ENCODE results near the gene APBB2.
A peak's percentile ranks its signal among the peaks of the same experiment; 100 is the strongest.
"Not testable (repeated sequence)": the region's sequence is repeated elsewhere in the genome, so short reads cannot be mapped to it uniquely, and the experiment has no call there.

The APBB2 gene

DNA sequence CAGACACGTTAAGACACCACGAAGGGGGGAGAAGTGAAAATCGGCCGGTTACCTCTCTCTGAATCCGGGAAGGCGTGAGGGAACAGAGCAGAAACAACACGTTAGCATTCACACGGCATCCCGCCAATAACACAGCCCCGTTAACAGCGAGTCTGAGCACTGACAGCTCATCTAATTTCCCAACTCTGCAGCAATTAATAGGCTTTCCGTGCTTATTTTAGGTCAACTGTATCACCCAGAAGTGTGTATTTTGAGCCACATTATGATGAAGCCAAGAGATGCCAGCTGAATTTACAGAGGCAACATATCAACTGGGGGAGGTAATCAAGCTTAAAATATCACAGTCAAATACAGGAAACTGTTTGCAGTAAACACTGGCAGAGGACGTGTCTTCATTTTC lies 372.0 kb downstream of the APBB2 start:
- DNase-seq: no peak

DNA sequence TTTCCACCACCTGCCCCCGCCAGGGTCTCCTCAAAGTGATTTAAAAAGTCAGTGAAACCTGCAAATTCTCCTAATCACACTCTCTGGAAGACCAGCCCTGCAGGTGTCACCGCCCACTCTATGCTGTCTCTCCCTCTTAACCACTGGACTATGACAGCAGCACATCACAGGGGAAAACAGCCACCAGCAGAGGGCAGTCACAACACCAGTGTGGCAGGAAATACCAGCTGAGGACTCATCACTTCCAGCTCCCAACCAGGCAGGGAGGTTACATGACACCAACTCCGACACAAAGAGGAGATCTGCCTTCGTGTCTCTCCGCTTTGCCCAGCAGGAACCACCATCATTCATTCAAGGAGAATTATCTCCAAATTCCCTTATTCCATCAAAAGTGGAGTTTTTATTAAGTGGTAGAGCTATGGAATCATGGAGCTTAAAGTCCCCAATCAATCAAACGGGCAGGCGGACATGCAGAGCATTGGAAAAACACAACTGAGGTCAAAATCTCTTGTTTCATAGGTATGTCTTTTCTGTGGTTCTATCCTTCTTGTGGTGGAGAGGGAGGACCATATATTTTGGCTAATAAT lies 373.3 kb downstream of the APBB2 start:
- DNase-seq: peak; percentile 58 to 71

DNA sequence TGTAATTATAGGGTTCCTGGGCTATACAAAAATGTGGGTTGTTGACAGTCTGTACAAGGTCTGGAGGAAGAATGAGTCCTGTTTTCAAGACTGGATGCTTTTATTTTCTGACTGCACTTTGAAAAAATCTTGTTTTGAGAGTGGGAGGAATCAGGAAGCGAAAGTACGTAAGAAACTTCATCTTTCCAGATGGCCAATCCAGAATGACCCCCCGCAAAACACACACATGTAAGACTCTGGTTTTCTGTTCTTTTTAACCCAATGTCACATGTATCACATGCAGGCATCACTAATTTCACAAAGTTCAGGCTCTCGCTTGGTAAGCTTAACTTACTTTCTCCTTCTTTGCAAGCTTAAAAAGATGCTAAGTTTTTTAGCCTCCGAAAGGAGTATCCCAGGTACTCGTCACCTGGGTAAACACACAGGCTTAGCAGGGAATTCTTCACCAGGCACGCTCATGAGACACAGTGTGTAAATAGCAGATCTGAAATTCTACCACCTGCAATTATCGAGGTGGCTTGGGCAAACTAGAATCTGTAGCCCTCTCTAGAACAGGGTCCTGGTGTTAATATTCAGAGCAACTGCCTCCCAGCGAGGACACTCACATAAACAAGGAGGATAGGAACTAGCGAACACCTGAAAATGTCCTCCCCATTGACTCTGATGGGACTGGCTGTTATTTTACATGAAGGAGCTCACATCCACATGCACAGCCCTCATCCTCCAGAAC lies 373.9 kb downstream of the APBB2 start:
- no peak for DNase-seq

DNA sequence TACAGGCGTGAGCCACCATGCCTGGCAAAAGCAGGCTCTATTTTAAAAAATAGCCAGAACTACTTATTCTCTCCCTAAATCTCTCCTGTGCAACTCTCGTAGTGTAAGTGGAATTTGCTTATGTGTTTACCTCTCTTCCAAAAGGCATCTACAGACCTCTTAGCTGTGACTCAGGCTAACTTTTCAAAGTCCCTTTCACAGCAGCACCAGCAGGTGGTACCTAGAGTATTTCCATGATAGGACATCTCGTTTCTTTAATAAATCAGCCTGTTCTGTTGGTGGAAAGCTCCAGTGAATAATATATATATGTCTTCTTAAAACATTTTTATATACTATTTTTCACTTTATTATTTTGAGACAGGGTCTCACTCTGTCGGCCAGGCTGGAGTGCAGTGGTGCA lies 375.6 kb downstream of the APBB2 start:
- no peak for DNase-seq

DNA sequence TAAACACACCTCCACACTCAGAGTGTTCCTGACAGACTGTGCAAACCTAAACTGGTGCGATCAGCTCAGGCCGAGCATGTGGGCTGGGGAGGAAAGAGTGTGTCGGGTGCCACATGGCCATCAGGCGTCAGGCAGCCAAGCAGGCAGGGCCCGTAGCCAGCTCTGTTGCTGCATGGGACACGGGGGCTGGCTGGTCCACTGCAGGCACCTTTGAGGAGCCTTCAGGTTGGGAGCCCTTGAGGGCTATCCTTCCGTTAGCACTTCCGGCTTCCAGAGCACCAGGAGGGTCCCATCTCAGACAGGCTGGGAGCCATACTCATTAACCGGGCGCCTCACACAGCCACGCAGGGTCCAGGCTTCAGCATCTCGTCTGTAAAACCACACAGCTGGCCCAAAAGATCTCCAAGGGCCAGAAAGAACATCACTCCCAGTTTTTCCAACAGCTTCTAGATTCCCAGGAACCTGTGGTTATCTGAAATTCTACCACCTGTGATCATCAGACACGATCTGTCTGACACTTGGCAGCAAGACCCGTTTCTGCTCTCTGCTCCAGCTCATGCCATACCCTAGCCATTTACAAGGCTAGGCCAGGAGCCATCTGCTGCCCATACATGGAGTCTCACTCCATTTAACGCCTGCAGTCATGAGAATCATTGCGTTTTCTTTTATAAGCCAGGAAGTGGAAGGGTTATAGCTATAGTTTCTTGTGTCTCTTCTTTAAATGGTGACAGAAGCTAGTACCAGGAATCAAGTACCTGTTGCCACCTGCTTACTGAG lies 377.1 kb downstream of the APBB2 start:
- no peak for DNase-seq

GRCh38 chr4:40833212-40833611 lies 381.1 kb downstream of the APBB2 start:
- DNase-seq: no peak

DNA sequence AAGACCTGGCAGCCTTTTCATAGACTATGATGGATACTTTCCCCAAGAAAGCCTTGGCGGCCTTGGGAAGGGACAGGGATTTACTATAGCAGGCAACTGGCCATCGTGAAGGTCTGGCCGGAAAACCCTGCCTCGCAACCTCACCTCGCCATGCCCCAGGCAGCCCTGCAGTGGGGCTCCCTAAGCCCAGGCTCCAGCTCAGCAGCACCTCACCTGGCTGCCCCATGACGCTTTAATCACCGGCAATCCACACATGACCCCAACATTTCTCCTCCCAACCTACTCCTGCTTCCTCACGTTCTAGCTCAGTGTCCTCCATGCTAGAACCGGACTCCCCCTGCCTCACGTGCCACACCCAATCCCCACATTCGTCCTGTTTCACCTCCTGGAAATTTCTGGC lies 382.2 kb downstream of the APBB2 start:
- no peak for DNase-seq

GRCh38 chr4:40831146-40831907 lies 383.0 kb downstream of the APBB2 start:
- DNase-seq: no peak

GRCh38 chr4:40829586-40829985 lies 384.8 kb downstream of the APBB2 start:
- DNase-seq: no peak

DNA sequence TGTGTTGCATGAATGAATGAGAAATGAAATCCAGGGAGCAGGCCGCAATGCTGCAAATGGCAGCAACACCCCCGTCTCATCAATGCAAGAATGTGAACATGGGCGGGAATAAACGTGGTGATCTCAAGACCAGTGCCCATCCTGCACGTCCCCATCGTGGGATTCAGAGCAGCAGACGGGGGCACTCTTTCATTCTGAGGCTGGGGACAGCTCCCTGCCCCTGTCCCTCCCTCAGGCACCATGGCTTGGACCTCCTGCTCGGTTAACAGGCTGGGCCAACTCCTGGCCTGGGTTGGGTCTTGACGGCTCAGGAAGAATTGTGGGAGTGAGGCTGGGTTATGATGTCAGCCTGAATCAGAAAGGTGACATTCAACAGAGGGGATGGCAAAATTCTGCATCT lies 385.7 kb downstream of the APBB2 start:
- DNase-seq: no peak

GRCh38 chr4:40827758-40828157 lies 386.6 kb downstream of the APBB2 start:
- no peak for DNase-seq

DNA sequence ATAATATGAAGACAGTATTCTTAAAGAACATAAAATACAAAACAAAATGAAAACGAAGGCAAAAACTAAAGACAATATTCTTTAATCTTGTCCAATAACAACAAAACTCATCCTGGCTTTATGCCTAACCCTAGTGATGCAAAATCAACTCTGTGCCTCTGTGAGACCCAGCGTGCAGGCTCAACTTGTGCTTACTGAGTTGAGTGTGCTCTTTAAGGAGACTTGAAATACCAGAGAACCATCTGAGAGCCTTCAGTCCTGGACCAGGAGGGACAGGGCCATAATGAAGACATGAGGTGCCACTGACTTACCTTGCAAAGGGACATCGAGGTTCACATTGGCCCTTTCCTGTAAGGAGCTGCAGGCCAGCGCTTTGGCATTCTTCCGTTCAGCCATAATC lies 387.5 kb downstream of the APBB2 start:
- no peak for DNase-seq

DNA sequence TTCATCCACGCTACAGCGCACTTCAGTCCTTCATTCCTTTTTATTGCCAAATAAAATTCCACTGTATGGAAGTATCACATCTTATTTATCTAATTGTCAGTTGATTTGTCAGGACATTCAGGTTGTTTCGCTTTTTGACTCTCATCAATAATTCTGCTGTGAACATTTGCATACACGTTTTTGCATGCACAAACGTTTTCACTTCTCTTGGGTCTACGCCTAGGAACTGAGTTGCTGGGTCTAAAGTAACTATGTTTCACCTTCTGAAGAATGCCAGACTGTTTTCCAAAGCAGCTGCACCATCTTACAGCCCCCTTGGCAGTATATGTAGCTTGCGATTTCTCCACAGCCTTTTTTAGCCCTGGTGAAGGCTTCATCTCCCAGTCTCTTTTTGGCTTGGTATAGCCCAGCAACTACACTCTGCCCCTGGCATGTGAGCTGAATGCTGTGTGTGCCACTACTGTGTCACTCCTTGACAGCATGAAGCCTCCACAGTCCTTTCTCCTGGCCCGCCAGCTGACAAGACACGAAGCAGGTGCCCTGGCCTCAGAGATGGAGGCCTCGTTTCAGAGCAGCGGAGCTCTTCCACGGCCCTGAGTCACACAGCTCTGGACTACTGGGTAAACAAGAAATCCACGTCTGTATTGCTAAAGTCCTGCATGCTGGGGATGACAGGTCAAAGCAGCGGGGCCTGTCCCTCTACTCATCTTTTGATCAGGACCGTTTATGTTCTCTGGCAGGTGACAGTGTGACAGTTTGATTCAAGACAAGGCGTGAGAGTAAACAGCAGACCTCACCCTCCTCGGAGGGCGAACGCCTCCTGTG lies 389.1 kb downstream of the APBB2 start:
- DNase-seq: no peak

- no peak for DNase-seq
Observed at GRCh38 chr4:40822420-40823166, 391.7 kb downstream of the APBB2 start.

- DNase-seq: no peak
Observed at GRCh38 chr4:40820101-40820500, 394.2 kb downstream of the APBB2 start.

DNA sequence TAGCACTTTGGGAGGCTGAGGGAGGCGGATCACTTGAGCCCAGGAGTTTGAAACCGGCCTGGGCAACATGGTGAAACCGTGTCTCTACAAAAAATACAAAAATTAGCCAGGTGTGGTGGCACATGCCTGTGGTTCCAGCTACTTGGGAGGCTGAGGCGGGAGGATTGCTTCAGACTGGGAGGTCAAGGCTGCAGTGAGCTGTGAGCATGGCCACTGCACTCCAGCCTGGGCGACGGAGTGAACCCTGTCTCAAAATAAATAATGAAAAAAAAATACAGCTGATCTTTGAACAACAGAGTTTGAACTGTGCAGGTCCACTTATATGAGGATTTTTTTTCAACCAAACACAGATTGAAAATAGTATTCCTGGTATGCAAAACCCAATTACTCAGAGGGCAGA lies 397.2 kb downstream of the APBB2 start:
- DNase-seq: not testable (repeated sequence)

- no peak for DNase-seq
Observed at GRCh38 chr4:40812856-40813255, 401.5 kb downstream of the APBB2 start.

DNA sequence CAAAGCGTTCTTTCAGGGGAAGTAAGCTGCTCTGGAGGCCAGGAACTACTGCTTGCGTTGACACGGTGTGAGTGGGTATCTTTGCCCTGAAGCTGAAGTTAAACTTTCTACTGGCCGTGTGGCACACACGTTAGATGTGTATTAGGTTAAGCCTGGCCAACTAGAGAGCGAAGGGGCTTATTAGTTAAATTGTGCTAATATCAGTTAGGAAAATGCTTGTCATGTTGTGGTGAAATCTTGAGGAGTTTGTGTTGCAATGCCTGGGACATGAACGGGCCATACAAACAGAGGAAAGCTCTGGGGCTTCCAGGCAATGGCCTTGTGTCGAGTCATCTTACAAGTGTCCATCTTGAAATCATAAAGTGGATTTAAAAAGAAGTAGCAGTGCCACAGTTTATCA lies 402.0 kb downstream of the APBB2 start:
- DNase-seq: peak in 1 of 2 donors; percentile 44

DNA sequence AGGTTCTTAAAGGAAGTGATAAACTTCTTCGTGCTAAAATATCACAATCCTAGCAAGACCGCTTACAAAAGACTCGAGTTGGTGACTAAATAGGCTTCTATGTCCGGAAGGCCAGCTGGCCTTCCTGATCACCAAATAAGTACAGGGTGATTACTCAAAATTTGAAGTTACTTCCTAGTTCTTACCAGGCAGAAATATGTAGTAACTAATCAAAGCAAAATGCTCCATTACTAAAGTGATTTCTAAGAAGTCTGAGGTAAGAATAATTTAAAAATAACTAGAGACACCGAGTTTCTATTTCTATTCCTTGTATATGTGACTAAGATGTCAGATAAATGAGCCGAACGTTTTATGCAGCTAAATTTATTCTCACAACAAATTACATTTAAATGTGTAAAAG lies 402.4 kb downstream of the APBB2 start:
- DNase-seq: peak in 1 of 2 donors; percentile 44

DNA sequence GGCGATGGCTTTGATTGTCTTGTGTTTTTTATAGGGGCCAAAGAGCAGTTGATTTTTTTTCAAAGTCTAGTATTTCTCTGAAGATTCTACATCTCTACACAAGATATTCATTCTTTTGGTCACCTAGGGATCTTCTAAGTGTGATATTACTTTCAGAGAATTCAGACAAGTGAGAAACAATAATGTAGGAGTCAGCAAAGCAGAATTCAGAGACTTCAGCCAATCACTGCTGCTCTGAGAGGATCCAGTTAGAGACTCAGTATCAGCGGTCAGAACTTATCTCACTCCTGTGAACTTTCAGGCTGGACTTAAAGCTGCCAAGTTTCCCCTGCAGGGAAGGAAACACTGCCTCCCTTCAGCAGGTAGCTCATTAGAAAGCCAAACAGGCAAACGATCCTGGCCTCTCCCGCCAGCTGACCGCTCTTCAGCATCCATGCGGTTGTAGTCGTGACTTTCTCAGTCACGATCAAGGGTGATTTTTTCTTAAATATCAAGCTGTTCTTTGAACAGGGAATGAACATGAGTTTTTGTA lies 405.4 kb downstream of the APBB2 start:
- no peak for DNase-seq

DNA sequence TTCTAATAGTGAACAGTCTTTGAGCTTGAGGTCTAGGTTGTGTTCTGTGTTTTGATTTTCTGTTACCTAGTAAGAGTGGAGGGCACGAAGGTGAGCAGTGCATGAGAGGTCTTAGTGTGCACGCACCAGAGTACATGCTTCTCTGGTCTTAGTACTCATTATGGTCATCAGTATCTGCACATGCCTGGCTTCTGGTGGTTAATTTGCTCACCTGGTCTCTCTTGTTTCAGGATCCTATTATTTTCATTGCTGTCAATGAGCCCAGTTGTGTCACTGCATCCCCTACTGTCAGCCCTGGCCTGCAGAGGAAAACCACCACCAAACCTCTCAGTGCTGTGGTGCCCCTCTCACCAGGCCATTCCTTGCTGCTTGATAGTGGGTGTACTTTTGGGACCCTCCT lies 409.7 kb downstream of the APBB2 start:
- DNase-seq: no peak

All from CD4-positive, alpha-beta T cell treated with Interferon alpha-2 for 1 hour (primary cell).